Hepatocyte (in vitro differentiated cells): ENCODE results near the gene PHACTR2.

Experiments used
- CTCF ChIP-seq: fragments of 200-600 bp; sonication (generic); IDR thresholded peaks from 2 replicates; pipeline ENCODE4 v1.5.1; 2016; ENCODE audit warnings: antibody characterized with exemption, mild to moderate bottlenecking; ENCODE audit not compliant: poor library complexity
- EZH2 ChIP-seq: fragments of 200-600 bp; sonication (generic); IDR thresholded peaks from 2 replicates; pipeline ENCODE4 v1.6.1; 2016; ENCODE audit warnings: antibody characterized with exemption, mild to moderate bottlenecking, borderline replicate concordance
- EZH2phosphoT487 ChIP-seq: fragments of 200-600 bp; sonication (generic); IDR thresholded peaks from one replicate; pipeline ENCODE4 v1.6.1; 2018; ENCODE audit warnings: antibody characterized with exemption, mild to moderate bottlenecking, low read depth, moderate library complexity; ENCODE audit not compliant: unreplicated experiment, severe bottlenecking

DNA sequence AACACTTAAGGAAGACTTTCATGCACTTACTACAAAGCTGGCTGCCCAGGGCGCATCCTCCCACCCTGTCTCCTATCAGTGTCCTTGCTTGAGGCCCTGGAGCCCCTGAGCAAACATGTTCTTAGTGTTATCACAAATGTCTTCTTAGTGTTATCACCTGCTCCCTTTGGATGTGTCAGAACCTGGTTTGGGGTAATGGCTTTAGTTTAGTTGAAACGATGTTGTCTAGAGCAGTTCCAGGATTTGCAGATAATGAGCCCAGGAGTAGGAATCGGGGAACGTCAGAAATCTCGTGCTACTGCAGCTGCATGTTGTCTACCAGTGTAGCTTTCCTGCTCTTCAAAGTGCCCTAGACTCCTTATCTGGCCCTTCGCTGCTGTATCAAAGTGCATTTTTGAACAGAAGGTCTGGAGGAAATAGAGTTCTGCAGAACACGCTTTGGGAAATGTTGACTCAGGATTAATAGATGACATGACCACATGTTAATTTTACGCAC lies 69.6 kb downstream of the PHACTR2 start:
- TF ChIP-seq CTCF (no peak), EZH2 (no peak), EZH2phosphoT487 (peak; percentile 60)
